GM21786 (cell line): ENCODE results near the gene CNTNAP5.

ENCODE experiments used
- ATAC-seq: cut with Tn5 transposase; IDR thresholded peaks from one replicate; pipeline ENCODE4 v1.9.1; 2021; ENCODE audit not compliant: unreplicated experiment

CNTNAP5 gene

DNA sequence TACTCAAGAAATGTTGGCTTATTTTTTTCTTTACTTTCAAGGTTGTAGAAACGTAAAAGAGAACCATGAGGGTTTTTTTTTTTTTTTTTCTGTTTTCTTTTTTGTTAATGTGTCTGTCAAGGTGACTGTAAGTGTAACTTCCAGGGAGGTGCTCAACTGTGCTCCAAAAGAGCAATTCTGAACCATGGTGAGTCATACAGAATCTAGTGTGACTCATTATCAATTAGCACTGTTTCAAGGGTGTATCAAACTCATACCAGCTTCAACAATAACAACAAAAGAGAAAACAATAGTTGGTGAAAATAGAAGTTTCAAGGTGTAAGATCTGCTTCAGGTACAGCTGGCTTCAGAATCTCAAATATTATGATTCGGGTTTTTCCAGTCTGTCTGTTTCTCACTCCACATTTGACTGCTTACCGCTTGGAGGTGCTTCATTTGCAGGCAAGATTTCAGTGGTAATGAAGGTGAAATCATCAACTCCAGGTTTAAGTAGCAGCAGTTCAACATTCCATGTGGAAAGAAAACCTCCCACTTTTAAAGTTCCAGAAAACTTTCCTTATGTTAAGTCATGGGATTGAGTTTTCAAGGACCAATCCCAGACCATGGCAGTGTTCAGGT, 850.6 kb downstream of the CNTNAP5 start:
- no peak for ATAC-seq

DNA sequence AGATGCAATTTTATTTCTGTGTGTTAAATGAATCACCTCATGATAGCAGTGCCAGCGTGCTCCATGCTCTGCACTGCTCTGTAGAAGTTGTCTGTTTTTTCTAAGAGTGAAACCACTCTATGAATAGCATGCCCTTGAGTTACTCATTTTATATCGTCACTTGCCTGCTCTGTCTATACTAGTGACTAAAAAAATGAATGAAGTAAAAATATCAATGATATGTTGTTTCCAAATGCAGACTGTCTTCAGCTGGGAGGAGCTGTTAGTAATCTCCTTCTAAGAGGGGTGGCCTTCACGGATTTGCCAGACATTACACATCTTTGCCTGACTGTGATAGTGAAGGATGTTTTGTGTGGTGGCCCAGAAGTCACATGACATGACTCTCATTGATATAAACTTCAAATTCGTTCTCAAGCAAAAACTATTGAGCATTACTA, 852.1 kb downstream of the CNTNAP5 start:
- no peak for ATAC-seq

DNA sequence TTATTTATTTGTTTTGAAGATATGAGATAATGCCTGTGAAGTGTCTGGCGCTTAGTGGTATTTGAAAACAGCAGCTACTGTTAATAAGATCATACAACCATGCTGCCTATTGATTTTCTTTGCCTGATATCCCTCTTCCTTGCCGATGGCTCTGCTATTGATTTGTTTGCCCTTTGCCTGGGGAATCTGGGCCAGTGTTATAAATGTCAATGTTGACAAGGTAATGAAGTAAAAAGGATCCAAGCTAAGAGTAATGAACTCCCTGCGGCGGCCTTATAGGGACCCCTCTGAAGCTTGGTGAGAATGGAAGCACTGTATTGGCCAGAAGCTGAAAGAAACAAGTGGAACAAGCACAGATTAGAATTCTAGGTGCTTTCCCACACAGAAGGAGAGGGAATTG, 854.6 kb downstream of the CNTNAP5 start:
- no peak for ATAC-seq

DNA sequence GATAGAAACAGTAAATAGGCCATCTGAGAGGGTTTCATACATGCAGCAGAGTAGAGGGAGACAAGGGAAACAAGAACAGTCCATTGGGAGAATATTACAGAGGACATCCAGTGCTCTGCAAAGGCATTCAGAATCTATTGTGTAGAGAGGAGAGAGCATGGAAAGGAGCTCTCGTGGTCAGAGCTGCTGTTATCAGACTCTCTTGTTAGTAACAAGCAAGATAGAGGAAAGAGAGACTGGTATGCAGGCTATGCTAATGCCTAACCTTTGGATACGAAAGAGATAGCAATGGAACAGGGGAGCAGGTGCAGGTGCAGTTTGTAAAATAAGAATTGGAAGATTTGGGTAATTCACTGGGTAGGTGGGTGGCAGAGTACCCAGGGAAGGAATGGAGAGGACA, 855.9 kb downstream of the CNTNAP5 start:
- no peak for ATAC-seq

DNA sequence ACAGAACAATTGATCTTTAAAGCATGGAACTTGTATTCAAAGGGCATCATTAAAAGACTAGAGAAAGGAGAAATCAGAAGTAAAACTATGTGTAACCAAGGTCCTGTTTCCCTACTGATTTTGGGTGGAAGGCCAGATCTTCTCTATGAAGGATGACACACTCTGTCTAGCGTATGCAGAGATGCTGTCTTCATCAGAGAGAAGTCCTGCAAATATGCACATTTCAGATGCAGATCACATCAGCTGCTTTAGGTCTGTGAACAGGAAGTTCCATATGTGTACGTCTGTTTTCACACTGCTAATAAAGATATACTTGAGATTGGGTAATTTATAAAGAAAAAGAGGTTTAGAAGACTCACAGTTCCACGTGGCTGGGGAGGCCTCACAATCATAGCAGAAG, 857.3 kb downstream of the CNTNAP5 start:
- ATAC-seq = no peak

DNA sequence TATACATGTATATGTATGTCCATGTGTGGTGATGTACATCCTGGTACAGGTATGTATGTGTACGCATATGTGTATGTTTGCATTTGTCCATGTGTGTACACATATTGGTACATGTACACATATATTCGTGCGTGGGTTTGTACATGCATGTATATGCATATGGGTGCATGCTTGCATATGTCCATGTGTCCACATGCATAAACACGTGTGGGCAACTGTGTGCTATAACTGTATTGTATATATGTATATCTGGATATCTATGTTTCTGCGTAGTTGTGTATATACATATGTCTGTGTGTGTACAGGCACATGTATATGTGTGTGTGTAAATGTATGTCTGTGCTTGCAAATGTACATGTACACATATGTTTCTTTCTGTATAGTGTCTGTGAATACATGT, 858.5 kb downstream of the CNTNAP5 start:
- ATAC-seq = no peak

DNA sequence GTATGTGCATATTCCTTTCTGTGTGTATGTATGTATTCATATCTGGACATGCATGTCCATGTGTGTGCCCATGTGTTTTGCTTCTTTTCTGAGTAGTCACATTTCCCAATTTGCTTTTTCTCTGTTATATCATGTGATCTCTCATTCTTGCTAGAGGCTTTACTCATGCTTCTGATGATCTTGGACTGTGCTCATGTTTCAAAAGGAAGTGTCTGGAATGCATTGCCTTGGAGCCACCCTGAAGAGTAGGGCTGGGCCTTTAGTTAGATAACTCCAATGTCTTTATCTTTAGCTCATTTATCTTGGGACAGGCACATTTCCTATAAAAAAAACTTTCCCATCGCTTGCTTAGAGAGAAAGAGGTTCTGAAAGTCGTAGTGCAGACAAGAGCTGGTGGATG, 859.2 kb downstream of the CNTNAP5 start:
- ATAC-seq = no peak

DNA sequence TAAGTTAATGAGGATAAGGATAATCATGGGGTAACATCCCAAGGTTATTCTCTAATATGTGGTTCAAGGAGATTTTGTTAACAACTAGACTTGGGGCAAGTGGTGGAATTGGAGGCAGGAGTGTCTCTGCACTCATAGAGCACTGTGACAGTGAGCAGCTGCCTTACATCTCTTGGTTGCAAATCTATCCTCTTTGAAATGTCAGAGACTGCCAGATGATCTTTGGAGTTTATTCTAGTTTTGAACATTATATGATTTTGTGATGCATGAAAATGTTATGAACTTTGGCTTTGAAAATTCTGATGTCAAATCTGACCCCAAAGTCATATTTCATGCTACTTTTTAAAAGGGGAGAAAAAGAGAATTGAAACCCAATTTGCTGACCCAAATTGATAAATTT, 861.1 kb downstream of the CNTNAP5 start:
- no peak for ATAC-seq

DNA sequence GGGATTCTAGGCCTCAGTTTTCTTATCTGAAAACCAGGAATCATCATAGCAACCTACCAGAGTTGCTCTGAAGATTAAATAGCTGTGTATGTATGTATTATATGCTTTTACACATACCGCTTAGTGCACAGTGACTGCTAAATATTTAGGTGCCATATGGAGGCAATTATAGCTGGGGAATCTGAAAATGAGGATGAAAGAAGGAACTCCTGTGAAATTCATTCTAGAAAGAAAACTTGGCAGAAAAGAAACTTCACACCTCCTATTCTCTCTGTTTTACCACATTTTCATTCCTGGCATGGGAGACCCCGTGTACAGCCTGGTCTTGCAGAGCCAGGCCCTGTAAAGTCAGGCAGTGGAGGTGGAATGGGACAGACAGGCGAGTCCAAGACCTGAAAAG, 862.4 kb downstream of the CNTNAP5 start:
- no peak for ATAC-seq

DNA sequence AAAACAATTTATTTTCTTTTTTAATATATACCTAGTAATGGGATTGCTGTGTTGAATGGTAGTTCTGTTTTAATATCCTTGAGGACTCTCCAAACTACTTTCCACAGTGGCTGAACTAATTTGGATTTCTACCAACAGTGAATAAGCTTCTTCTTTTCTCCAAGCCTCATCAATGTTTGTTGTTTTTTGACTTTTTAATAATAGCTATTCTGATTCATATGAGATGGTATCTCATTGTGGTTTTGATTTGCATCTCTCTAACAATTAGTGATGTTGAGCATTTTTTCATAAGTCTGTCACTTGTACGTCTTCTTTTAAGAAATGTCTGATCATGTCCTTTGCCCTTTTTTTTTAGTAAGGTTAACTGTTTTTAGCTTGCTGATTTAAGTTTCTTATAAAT, 863.3 kb downstream of the CNTNAP5 start:
- no peak for ATAC-seq

DNA sequence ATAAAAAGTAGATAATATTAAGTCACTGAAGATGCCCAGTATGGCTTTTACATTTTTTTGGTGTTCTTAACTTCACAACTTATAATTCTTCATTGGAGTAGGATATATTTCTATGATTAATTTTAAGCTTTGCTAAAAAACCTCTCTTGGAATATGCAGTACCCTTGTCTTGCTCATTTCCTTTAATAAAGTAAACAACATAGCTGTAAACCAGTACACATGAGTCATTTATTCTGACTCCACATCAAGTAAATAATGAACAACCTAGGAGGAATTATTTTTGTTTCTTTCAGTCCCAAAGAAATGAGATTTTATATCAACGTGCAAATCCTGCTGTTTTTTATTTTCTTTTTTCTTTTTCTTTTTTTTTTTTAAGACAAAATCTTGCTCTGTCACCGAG, 869.1 kb downstream of the CNTNAP5 start:
- no peak for ATAC-seq

DNA sequence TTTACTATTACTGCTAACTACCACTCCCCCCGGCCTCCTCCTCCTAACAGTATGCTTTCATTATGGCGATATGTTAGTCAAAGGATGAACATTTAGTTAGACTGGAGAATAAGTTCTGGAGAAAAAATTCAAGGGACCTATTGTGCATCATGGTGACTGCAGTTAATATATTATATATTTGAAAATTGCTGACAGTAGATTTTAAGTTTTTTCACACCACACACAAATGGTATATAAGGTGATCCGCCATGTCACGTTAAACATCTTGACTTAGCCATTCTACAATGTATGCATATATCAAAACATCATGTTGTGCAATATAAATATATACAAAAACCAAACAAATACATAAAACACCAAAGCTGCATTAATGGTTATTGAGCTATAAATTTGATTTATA, 873.7 kb downstream of the CNTNAP5 start:
- no peak for ATAC-seq

DNA sequence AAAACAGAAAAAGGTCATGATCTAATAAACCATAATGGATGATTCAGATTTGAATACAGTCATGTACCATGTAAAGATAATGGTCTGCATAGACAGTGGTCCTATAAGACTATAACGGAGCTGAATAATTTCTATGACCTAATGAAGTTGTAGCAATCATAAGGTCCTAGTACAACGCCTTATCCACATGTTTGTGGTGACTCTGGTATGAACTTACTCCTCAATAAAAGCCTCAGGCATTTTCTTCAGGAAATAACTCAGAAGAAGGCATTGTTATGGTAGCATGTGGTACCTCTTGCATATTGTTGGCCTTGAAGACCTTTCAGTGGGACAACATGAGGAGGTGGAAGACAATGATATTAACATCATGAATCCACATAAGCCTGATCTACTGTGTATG, 883.3 kb downstream of the CNTNAP5 start:
- ATAC-seq = no peak

DNA sequence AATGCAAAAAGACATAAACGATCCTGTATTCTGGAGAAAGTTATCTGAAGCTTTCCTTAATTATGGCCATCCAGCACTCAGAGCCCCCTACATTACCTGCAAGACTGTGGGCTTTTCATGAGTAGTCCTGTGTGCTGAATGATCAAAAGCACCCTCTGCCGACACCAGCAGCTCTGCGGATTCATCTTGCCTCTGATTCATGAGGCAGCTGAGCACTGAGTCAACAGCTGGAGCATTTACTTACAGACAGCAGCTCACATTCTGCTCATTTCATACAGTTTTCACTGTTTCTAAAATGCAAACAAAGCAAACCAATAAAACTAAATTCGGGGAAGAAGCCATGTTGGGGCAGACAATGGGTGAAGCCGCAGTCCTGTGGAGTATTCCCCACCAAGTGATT, 886.5 kb downstream of the CNTNAP5 start:
- no peak for ATAC-seq

DNA sequence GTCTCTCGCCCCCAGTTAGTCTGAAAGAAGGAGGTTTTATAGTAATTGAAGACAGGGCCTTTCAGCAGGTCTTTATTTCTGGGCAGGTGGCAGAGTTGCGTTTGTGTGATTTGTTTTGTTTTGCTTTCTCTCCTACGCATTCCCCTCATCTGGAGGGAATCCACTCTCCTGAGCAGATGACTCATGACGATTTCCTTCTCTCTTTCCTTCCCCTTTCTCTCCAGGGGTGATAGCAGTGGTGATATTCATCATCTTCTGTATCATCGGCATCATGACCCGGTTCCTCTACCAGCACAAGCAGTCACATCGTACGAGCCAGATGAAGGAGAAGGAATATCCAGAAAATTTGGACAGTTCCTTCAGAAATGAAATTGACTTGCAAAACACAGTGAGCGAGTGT, 888.8 kb downstream of the CNTNAP5 start:
- no peak for ATAC-seq

DNA sequence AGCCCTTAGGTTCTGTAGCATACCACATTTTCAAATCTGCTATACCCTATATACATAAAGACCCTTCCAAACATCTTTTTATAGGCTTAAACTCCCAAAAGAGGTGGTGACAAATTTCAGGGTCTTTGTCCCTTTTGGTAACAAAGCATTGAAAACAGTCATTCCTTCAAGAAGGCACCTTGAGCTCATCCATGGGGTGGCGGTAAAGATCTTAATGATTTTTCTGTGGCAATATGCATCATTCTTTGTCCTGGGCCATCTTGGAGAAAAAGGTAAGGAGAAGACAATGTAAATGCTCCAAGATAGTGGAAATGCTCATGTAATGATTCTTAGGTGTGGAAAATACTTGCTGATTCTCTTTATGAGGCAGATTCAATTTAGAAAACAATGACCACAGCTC, 890.5 kb downstream of the CNTNAP5 start:
- no peak for ATAC-seq

DNA sequence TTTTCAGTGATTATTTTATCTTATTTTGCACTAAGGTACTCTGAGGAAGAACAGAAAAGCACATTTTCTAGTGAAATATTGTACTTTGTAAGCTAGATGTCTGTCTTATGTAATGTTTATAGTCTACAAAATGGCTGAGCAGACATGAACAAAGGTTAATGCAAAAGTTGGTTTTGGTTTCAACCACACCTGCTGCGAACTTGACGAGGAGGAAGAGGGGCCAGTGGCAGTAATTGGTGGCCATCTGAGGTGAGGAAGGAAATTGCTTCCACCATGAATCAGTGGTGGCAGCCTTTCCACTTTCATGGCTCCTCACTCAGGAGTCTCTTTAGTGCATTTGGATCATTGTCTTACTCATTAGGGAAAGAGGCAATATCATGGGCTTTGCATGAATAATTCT, 894.2 kb downstream of the CNTNAP5 start:
- ATAC-seq = no peak

DNA sequence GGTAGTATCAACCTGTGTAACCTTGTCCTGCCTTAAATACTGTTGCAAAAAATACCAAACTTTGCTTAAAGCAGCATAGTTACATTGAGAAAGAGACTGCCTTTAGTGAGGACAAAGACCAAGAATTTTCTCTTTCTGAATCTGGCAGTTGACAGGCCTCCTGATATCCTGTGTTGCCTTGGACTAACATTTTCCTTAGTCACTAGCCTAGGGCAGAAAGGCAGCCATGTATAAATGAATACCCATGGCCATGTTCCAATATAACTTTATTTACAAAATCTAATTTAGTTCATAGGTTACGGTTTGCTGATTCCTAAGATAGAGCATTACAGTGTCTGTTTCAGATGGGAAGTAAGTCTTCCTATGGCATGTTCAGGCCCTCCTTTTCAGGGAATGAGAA, 895.4 kb downstream of the CNTNAP5 start:
- ATAC-seq = no peak

DNA sequence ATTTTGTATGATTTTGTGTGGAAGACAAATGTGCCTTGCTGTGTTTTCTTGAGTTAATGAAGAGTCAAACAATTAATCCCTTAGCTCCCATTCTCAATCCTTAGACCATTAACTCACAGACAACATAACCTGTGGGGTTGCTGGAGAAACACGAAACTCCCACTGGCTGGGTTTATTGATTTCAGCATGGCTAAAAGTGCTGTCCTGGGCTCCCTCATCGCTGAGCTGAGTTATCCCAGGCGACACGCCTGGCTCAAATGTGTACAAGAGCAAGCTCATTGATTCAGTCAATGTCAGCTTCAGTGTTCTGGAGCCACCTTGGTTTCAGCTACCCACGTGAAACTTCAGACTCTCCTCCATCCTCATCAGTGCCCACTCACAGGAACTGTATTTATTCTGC, 896.1 kb downstream of the CNTNAP5 start:
- ATAC-seq = no peak

DNA sequence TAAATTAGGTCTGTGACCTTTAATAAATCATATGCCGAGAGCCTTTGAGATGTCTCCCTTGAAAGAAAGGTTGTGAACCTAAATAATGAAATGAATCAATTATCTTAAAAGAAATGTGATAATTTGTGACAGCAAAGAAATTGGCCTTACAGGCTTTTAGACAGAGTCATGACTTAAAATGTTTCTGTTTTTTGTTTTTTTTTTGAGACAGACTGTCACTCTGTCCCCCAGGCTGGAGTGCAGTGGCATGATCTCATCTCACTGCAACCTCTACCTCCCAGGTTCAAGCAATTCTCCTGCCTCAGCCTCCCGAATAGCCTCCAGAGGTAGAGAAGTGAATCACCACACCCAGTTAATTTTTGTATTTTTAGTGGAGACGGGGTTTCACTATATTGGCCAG, 898.0 kb downstream of the CNTNAP5 start:
- no peak for ATAC-seq

DNA sequence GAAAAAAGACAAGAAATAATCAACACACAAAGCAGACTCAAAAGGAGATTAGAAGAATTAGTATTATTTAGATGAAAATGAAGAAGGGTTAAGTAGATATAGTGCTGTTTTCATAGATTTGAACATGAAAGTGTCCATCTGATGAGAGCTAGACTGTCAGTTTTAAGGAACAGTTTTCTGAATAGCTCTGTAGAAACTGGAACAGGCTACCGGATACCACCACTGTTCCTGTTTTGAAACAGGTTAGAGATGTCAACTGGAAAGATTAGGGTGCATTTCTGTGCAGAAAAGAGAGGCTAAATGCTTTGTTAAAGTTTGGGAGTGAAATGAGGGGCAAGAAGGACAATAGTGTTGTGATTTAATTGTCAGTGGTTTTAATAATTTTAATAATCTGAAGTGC, 908.8 kb downstream of the CNTNAP5 start:
- ATAC-seq = no peak

DNA sequence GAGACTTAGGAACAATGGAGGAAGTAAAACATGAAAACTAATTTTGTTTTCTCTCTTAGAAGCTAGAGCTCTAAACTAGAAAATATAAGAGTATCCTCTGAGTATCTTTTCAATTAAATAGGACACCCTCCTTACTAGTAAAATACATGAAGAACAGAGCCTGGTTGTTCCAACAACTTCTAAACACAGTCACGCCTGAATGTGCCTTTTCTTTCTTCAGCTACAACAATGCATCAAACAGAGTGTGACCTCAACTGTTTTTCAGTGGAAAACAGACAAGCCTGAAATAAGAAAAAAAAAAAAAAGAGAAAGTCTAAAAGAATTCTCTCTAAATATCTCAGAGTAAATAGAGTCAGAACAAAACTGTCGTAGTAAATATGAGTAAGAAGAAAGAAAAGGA, 928.8 kb downstream of the CNTNAP5 start:
- no peak for ATAC-seq

DNA sequence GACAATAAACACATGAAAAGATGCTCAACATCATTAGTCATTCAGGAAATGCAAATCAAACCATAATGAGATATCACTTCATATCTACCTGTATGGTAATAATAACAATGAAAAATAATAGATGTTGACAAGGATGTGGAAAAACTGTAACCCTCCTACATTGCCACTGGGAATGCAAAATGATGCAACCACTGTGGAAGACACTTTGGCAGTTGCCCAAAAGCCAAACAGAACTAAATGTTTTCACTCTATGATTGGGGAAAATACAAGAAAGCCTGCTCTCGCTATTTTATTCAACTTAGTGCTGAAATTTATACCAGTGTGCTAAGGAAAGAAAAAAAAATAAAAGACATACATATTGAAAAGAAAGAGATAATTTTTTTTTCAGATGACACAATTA, 934.5 kb downstream of the CNTNAP5 start:
- no peak for ATAC-seq

DNA sequence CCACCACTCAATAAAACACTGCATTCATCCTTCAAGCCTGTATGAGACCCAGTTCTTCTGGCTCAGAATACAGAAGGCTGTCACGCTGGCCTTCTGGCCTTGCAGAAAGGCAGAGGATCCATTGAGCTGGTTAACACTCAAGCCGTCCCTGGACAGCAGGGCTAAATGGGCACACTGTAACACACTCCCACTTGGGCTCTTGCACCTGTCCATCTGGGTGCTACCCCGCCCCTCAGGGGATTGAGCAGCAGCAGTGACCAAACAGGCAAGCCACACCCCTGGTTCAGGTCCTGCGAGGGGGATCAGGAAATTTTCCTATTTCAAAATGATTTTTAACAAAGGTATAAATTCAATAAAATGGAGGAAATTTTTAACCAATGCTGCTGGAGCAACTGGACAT, 936.0 kb downstream of the CNTNAP5 start:
- no peak for ATAC-seq
